Endometrial microvascular endothelial cells (primary cell): ENCODE results near the gene MAP3K13. TPM values are rescaled to one million over a fixed set of nuclear protein-coding genes. Genes with fewer than 3 reads are reported as not detected.
"Not testable (repeated sequence)": the region's sequence is repeated elsewhere in the genome, so short reads cannot be mapped to it uniquely, and the experiment has no call there.

Experiments used
- in situ Hi-C: cut with HindIII; loops from 2 replicates; pipeline ENCODE4 v1.10.0; 2017; ENCODE audit warnings: low sequenced_read_pairs, low pct_unique_long_range_greater_than_20kb; ENCODE audit errors: inconsistent ontology term
- total RNA-seq: library from RNA; depleted of rRNA; stranded (reverse); fragments of >200 nt; gene quantifications from one replicate; pipeline ENCODE4 v1.2.3, GENCODE V29; 2015; ENCODE audit errors: inconsistent ontology term

The MAP3K13 gene
- total RNA-seq, 1 donor from 2014 or later = 14.5 TPM

DNA sequence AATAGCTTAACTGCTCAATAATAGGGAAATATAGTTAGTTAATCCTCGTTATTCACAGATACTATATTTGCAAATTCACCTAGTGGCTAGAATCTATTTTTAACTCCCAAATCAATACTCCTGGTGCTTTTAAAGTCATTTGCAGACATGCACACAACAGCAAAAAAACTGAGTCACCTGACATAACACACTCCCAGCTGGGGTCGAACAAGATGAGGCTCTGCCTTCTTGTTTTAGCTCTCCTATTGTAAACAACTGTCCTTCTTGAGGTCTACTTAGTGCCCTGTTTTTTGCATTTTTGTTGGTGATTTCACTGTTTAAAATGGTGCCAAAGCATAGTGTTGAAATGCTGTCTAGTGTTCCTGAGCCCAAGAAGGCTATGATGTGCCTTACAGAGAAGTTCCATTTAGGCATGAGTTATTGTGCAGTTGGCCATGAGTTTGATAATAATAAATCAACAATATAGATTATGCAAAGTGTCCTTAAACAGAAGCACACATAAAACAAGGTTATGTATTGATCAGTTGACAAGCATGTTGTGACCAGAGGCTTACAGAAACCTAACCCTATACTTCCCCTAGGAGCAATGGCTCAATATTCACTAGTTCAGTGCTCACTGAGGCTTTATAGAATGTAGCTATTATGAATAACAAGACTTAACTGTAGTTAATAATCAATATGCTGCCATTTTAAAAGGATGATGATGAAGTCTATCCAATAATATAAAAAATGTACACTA is 18.6 kb downstream of the MAP3K13 start:
- in situ Hi-C loops = no loop called here

DNA sequence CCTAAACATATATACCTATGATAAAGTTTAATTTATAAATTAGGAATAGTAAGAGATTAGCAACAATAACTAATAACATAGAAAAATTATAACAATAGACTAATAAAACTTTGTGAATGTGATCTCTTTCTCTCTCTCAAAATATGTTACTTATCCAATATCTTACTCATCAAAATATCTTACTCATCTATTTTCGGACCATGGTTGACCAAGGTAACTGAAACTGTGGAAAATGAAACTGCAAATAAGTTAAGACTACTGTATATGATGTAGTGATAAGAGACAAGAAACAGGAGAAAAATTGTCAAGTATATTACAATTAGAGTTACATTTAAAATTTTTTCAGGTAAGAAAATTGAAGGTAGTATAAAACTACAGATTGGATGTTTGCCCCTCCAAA is 19.2 kb downstream of the MAP3K13 start:
- in situ Hi-C loops = no loop called here

DNA sequence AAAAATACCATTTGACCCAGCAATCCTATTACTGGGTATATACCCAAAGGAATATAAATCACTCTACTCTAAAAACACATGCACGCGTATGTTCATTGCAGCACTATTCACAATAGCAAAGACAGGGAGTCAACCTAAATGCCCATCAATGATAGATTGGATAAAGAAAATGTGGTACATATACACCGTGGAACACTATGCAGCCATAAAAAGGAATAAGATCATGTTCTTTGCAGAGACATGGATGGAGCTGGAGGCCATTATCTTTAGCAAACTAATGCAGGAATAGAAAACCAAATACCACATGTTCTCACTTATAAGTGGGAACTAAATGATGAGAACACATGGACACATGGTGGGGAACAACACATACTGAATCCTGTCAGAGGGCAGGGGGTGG is 23.6 kb downstream of the MAP3K13 start:
- in situ Hi-C loops = not testable (repeated sequence)

DNA sequence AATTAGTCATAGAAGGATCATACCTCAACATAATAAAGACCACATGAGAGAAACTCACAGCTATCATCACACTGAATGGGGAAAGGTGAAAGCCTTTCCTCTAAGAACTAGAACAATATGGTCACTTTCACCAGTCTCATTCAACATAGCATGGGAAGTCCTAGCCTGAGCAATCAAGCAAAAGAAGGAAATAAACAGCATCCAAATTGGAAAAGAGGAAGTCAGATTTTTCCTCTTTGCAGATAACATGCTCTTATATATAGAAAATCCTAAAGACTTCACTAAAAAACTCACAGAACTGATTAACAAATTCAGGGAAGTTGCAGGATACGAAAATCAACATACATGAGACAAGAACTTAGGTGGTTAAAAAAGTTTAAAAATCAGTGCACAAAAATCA is 24.7 kb downstream of the MAP3K13 start:
- in situ Hi-C loops = no loop called here

DNA sequence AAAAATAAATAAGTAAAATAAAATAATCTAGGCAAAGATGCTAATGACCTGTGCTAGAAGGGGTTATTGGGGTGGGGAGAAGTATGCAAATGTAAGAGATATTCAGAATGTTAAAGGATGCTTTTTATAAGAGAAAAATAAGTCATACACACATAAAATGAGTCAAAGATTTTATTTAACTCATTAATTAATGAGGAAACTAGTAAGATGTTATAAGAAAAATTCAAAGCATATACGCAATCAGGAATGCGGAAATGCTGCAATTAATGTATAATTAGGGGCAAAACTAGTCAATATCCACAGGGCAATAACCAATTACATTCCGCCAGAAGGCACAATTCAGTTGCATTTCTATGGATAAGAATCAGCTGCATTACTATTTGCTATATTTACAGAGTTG is 30.1 kb downstream of the MAP3K13 start:
- in situ Hi-C loops = no loop called here

DNA sequence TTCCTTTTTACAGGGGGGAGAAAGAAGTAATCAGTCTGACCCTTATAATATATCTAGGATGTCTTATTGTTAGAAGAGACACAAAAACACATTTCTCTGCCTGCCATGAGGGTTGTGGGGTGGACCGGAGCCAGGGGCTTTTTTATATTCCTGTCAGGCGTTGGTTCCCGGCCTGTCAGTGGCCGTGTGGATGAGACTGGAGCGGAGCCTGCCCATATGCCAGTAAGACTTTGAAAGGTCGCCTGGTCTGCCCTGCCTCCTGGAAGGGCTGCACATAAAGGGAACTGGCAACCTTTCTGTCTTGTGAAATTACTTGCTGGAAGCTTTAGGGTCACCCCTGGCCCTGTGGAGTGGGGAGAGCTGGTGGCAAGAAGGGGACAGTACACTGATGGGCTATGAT is 34.7 kb downstream of the MAP3K13 start:
- in situ Hi-C loops = no loop called here

DNA sequence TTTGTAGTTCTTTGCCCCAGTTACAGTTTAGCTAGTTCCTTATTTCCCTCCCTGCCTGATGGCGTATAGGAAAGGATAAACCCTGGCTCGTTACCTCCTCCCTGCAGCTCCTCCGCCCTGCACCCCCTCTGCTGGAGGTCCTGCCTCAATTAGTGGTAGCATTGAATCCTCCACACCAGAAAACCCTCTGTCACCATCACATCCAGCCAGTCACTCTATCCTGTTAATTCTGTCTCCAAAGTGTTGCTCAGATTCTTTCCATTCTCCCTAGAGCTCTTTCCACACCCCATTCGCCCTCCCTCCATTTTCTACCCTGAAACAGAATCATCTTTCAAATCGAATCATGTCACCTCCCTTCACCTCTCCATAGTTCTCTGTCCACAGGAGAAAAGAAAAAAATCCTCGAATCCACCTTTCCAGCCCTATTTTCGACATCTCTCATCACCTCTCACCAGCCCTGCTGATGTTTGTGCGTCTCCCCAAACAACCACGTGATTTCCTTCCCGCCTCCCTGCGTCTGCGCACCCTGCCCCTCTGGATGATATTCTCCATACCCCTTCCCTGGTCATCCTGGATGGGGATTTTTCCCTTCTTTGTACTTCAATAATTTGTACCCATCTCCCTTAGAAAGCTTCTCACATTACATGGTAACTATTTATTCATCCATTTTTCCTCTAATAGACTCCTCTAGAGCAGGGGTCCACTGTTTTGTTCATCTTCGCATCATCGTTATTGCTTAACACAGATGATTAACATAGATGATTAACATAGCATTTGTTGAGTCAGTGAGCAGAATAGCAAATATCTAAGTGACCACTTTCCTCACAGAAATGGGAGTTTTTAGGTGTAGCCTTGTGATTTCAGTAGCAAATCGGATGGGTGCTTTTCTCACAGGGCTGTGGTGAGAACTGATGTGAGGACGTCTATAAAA is 37.1 kb downstream of the MAP3K13 start:
- in situ Hi-C loops = no loop called here

DNA sequence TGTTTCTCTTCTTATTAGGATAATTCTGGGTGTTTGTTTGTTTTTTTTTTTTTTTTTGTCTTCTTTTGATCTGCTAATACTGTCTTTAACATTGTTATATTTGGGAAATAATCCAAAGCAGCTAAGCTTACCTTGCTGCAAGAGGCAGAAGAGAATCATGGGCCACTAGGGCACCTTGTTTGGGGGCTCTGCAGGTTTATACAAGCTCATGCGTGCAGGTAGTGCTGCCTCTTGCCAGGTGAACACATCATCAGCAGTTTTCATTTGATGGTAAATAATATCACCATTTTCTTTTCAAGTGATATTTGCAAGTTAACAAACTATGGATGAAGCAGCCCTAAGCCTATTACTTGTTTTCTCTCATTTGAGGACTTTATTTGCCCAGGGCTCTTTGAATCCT is 37.9 kb downstream of the MAP3K13 start:
- in situ Hi-C loops = no loop called here

DNA sequence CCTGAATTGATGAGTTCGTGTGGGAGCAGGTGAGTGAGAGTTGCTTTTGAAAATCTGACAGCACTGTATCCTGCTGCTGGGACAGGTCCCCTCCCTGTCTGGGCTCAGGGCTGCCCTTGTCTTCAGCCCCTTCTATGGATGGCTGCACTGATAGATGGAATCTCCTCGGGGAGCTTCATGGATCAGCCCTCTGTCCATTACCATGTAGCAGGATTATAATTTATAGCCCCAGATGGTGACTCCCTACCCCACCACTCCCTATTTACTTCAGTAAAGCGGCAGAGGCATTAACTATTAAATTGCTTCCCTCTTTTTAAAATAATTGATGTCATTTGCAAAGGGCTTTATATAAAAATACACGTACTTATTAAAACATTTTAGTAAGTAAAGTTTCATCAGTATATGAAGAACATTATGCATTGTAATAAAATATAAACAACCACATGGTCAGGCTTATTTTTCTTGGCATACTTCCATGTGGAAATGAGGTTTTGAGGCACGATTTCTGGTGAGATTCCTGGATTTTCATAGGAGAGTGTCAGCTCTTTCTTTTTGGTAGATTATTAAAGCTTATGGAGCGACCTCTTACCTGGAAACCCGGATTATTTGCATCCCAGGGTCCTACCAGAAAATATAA is 38.5 kb downstream of the MAP3K13 start:
- in situ Hi-C loops = no loop called here

DNA sequence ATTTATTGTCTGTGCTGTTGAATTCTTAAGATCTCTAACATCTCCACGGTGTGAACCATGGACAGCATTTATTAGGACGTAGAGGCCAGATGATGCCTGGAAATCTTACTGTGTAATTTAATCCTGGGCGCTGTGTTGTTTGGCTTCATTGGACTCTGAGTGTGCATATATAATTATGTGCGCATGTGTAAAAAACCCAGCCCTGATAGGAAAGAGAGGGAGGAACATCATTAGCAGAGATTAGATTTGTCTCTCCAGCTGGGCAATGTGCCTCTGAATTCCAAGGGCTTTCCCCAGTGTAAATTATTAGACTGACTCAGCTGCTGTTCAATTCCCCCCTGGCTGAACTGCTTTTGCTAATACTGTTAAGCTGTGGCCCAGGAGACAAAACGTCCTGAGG is 39.6 kb downstream of the MAP3K13 start:
- in situ Hi-C loops = no loop called here

DNA sequence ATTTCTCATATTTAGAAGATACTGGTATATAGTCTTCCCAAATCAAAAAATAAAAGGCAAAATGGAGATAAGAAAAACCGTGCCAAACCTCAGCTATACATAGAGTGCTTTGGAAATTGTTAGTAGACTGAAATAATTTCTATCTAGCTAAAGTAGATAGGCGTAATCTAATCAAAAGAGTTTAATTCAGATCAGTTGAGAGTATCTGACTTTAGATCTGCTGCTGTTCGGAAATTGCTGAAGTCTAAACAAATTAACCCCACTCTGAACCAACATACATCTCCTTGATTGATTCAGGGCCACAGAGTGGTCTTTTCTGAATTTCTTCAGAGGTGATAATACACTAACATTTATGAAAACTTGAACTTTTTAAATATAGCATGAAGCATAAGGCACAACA is 40.1 kb downstream of the MAP3K13 start:
- in situ Hi-C loops = no loop called here

DNA sequence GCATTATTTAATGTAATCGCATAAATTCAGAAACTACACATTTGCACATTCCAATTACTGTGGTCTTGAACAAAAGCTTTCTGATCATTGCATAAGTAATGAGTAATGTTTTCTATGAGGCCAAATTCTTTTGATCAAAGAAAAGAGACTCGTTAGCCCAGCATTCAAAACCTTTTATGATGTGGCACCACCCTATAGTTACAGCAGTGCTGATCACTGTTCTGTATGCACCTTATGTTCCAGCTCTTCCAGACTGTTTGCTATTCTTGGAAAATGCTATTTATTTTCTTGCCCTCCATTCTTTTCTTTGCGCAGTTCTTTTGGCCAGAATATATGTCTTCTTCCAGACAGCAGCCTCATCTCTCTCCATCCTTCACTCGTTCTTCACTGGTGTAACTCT is 42.3 kb downstream of the MAP3K13 start:
- in situ Hi-C loops = no loop called here

DNA sequence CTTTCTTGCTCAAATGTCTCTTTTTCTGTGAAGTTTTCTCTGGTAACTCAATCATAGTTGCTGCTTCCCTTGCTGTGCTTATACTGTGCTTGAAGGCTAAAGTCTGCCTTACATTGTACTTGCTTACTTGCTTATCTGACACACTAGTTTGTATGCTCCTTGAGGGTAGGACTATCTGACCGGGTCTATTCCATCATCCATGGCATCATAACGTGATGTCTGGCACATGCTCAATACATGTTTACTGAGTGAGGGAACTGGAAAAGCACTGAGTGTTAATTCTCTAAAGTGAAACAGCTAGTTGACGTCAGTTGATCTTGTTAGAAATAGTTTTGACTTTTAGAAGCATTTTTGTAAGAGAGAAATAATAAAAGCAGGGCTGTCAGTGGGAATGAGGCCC is 42.7 kb downstream of the MAP3K13 start:
- in situ Hi-C loops = no loop called here

DNA sequence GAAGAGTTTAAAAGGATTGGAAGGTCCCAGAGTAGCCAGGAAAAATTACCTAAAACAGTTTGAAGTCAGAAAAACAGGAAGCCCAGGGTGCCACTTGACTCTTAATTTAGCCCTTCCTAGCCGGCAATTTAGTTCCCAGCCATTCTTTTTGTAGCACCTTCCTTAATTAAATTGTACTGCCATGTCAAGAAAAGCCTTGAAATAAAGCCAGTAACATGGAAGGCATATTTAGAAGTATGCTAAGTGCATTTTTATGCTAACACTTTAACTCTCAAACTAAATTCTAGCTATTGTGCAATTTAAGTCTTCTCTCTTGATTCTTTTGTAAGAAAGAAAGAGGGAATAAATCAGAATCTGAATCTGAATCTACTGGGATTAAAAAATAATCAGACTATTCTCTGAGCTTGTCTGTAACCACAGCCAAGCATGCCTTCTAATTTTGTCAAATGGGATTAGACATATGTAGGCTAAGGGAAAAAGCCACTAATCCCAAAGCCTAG is 43.2 kb downstream of the MAP3K13 start:
- in situ Hi-C loops = no loop called here

DNA sequence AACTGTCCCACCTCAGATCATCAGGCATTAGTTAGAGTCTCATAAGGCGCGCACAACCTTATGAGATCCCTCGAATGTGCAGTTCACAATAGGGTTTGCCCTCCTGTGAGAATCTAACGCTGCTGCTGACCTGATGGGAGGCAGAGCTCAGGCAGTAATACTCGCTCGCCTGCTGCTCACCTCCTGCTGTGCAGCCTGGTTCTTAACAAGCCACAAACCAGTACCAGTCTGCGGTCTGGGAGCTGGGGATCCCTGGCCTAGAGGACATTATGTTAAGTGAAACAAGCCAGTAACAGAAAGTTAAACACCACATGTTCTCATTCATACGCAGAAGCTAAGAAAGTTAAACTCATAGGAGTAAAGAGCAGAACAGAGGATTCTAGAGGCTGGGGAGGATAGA is 47.0 kb downstream of the MAP3K13 start:
- in situ Hi-C loops = no loop called here

DNA sequence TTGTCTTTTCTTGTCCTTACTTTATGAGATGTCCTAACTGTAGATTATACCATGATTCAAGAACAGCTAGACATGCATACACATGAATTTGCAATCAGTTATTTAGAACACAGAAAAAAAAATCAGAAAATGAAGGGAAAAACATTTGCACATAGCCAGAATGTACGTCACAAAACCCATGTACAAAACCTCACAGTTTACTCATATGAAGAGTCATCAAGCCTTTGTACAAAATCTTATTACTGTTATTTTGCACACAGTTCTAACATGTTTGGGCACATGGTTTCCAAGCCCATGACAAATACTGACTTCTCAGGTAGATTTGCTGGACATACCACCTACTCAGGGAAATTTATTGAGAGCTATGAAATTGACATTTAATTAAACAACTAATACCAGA is 48.2 kb downstream of the MAP3K13 start:
- in situ Hi-C loops = no loop called here

DNA sequence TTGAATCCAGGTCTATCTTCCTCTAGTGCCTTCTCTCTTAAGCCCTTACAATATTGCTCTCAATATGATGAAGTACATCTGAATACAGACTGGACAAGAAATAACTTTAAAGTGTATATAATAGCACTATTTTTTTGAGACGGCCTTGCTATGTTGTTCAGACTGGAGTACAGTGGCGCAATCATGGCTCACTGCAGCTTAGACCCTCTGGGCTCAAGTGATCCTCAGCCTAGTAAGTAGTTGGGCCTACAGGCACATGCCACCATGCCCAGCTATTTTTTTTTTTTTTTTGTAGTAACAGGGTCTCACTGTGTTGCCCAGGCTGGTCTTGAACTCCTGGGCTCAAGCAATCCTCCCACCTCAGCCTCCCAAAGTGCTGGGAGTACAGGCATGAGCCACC is 53.6 kb downstream of the MAP3K13 start:
- in situ Hi-C loops = no loop called here

DNA sequence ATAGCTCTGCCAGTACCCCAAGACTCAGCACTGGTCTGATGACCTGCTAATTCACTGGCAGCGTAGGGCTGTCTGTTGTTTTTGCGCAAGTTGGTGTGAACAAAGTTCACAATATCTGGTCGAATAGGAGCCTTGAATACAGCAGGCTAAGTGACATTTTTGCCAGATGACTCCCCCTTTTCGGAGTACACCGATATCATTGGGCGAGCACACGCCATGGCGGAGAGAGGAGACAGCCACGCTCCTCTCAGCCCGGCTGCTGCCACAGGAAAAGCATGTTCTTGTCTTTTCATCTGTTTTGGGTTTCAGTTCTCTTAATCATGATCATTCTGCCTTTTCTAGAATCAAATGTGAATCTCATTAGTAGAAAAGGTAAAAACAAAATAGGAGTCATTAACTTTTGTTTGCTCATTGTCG is 55.6 kb downstream of the MAP3K13 start:
- in situ Hi-C loops = not testable (repeated sequence)

DNA sequence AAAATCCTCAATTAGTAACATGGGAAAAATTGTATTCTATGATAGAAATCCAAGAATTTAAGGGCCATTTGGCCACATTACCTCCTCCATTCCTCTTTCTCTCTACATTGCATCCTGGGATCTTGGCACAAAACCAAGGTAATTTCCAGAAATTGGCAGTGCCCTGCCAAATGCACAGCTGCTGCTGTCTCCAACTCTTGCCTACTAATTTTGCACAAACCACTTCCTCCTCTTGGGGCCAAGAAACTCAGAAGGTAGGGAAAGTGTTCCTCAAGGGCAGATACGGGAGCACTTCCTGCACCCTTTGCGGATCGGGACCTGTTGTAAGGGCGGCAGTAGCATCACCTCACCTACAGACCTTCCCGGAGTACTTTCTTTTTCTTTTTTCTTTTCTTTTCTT is 57.8 kb downstream of the MAP3K13 start:
- in situ Hi-C loops = no loop called here
